Neural cell (in vitro differentiated cells): Measurements from ENCODE around the gene DSCAML1. TPM values are rescaled to one million over a fixed set of nuclear protein-coding genes. Genes with fewer than 3 reads are reported as not detected.

Experiments
- H2AFZ ChIP-seq: fragments of 200-600, 300-800 bp; sonication (generic), shearing (Covaris generic); 2 replicates; pipeline ENCODE4 v1.6.0; 2014; ENCODE audit warnings: low read depth, mild to moderate bottlenecking, antibody characterized with exemption, low read length, moderate library complexity
- H3F3A ChIP-seq: fragments of 200-600 bp; shearing (Covaris generic); 2 replicates; pipeline ENCODE4 v1.6.1; 2016; ENCODE audit warnings: mild to moderate bottlenecking, moderate library complexity, mixed read lengths, antibody characterized with exemption, low read length; ENCODE audit not compliant: insufficient read depth, poor library complexity, severe bottlenecking
- H3K27ac ChIP-seq: fragments of 200-600, 300-800 bp; sonication (generic), shearing (Covaris generic); 2 replicates; pipeline ENCODE4 v1.5.1; 2014; ENCODE audit warnings: mild to moderate bottlenecking, low read length, moderate library complexity
- H3K27me3 ChIP-seq: fragments of 300-800, 200-600 bp; sonication (generic), shearing (Covaris generic); 2 replicates; pipeline ENCODE4 v1.6.0; 2014; ENCODE audit warnings: mild to moderate bottlenecking, low read depth, low read length, moderate library complexity; ENCODE audit not compliant: insufficient read depth
- H3K36me3 ChIP-seq: fragments of 300-800, 200-600 bp; sonication (generic), shearing (Covaris generic); 2 replicates; pipeline ENCODE4 v1.5.1; 2014; ENCODE audit warnings: mild to moderate bottlenecking, antibody characterized with exemption, low read length, moderate library complexity; ENCODE audit not compliant: insufficient read depth
- H3K4me2 ChIP-seq: fragments of 300-800, 200-600 bp; sonication (generic), shearing (Covaris generic); 2 replicates; pipeline ENCODE4 v1.6.0; 2014; ENCODE audit warnings: mild to moderate bottlenecking, low read length
- H3K4me3 ChIP-seq: fragments of 300-800, 200-600 bp; sonication (generic), shearing (Covaris generic); 2 replicates; pipeline ENCODE4 v1.5.1; 2014; ENCODE audit warnings: mild to moderate bottlenecking, low read length, moderate library complexity
- H3K79me2 ChIP-seq: fragments of 200-600 bp; shearing (Covaris generic); replicated peaks from 2 replicates; pipeline ENCODE4 v1.6.0; 2014; ENCODE audit warnings: mild to moderate bottlenecking, low read length, moderate library complexity; ENCODE audit not compliant: insufficient read depth
- H3K9ac ChIP-seq: fragments of 300-800, 200-600 bp; sonication (generic), shearing (Covaris generic); 2 replicates; pipeline ENCODE4 v1.6.1; 2016; ENCODE audit warnings: mild to moderate bottlenecking, low read length, mixed read lengths
- H3K9me2 ChIP-seq: fragments of 200-600 bp; shearing (Covaris generic); 2 replicates; pipeline ENCODE4 v1.6.1; 2016; ENCODE audit warnings: mild to moderate bottlenecking, low read length, mixed read lengths; ENCODE audit not compliant: insufficient read depth
- H3K9me3 ChIP-seq: fragments of 200-600, 300-800 bp; sonication (generic), shearing (Covaris generic); 2 replicates; pipeline ENCODE4 v1.6.1; 2016; ENCODE audit warnings: mild to moderate bottlenecking, mixed run types, low read length, moderate library complexity, mixed read lengths
- H4K20me1 ChIP-seq: fragments of 200-600 bp; shearing (Covaris generic); 2 replicates; pipeline ENCODE4 v1.6.1; 2016; ENCODE audit warnings: mild to moderate bottlenecking, mixed run types; ENCODE audit not compliant: insufficient read depth
- CTCF ChIP-seq: fragments of 450-650 bp; IDR thresholded peaks from 2 replicates; pipeline ENCODE4 v1.5.1; 2014; ENCODE audit warnings: antibody characterized with exemption, mild to moderate bottlenecking, moderate library complexity; ENCODE audit not compliant: poor library complexity, severe bottlenecking
- EP300 ChIP-seq: fragments of 450-650 bp; conservative IDR thresholded peaks from 2 replicates; pipeline ENCODE4 v1.6.1; 2014; ENCODE audit warnings: antibody characterized with exemption, mild to moderate bottlenecking, moderate library complexity; ENCODE audit not compliant: poor library complexity, severe bottlenecking
- EZH2 ChIP-seq: fragments of 200-600, 300-800 bp; shearing (Covaris generic), sonication (generic); IDR thresholded peaks from 2 replicates; pipeline ENCODE4 v1.6.1; 2014; ENCODE audit warnings: antibody characterized with exemption, low read length, borderline replicate concordance, mild to moderate bottlenecking; ENCODE audit not compliant: insufficient read depth, poor library complexity, severe bottlenecking
- MXI1 ChIP-seq: fragments of 450-650 bp; conservative IDR thresholded peaks from 2 replicates; pipeline ENCODE4 v1.6.1; 2014; ENCODE audit warnings: antibody characterized with exemption, mild to moderate bottlenecking; ENCODE audit not compliant: poor library complexity, severe bottlenecking
- POLR2AphosphoS5 ChIP-seq: IDR thresholded peaks from 2 replicates; pipeline ENCODE4 v1.6.1; 2012
- RAD21 ChIP-seq: fragments of 450-650 bp; conservative IDR thresholded peaks from 2 replicates; pipeline ENCODE4 v1.6.1; 2014; ENCODE audit warnings: antibody characterized with exemption, mild to moderate bottlenecking, moderate library complexity
- REST ChIP-seq: IDR thresholded peaks from 2 replicates; pipeline ENCODE4 v1.6.1; 2012; ENCODE audit warnings: borderline replicate concordance
- SMC3 ChIP-seq: fragments of 450-650 bp; conservative IDR thresholded peaks from 2 replicates; pipeline ENCODE4 v1.6.1; 2014; ENCODE audit warnings: antibody characterized with exemption, mild to moderate bottlenecking, moderate library complexity; ENCODE audit not compliant: poor library complexity
- TAF1 ChIP-seq: IDR thresholded peaks from 2 replicates; pipeline ENCODE4 v1.6.1; 2012; ENCODE audit warnings: low read depth
- polyA plus RNA-seq: library from polyadenylated mRNA; depleted of rRNA; stranded (reverse); fragments of >200 nt; gene quantifications from 2 replicates; pipeline ENCODE4 v1.2.3, GENCODE V29; 2014

DSCAML1 gene
- polyA plus RNA-seq, 1 donor from 2014 or later = 1.3 TPM

- TF ChIP-seq SMC3 (no peak), REST (no peak), CTCF (no peak), EZH2 (no peak), POLR2AphosphoS5 (no peak), TAF1 (no peak), EP300 (no peak), RAD21 (no peak), MXI1 (no peak)
- H3K4me2 ChIP-seq = no peak overlapping the region
- no peak overlapping the region for H3K4me3 ChIP-seq
- no peaks in the 10 kb centered on the region for H3K79me2 ChIP-seq
- no peaks in the 10 kb centered on the region for H3K36me3 ChIP-seq
- no peak overlapping the region for H3K27ac ChIP-seq
- H4K20me1 ChIP-seq = no peaks in the 10 kb centered on the region
- H3K9me3 ChIP-seq = no peaks in the 10 kb centered on the region
- no peaks in the 10 kb centered on the region for H3K27me3 ChIP-seq
- H3K9ac ChIP-seq = no peak overlapping the region
- H3K9me2 ChIP-seq = no peaks in the 10 kb centered on the region
- no peaks in the 10 kb centered on the region for H3F3A ChIP-seq
- no peak overlapping the region for H2AFZ ChIP-seq
Measured at GRCh38 chr11:117644403-117645155, 152.4 kb downstream of the DSCAML1 start.

- Histone ChIP-seq H4K20me1 (no peaks in the 10 kb centered on the region), H3K4me2 (no peak overlapping the region), H3K9me3 (no peaks in the 10 kb centered on the region), H3F3A (no peaks in the 10 kb centered on the region), H3K9me2 (no peaks in the 10 kb centered on the region), H3K4me3 (no peak overlapping the region), H3K9ac (no peak overlapping the region), H3K27ac (no peak overlapping the region), H2AFZ (no peak overlapping the region), H3K27me3 (no peaks in the 10 kb centered on the region), H3K36me3 (no peaks in the 10 kb centered on the region), H3K79me2 (no peaks in the 10 kb centered on the region)
- TF ChIP-seq CTCF = no peak
- TF ChIP-seq POLR2AphosphoS5 = no peak
- TF ChIP-seq TAF1 = no peak
- TF ChIP-seq MXI1 = no peak
- TF ChIP-seq EP300 = no peak
- no peak for TF ChIP-seq RAD21
- TF ChIP-seq EZH2 = no peak
- no peak for TF ChIP-seq REST
- no peak for TF ChIP-seq SMC3
Measured at GRCh38 chr11:117643606-117644300, 153.3 kb downstream of the DSCAML1 start.
